Activated CD4-positive, CD25-positive, alpha-beta regulatory T cell treated with anti-CD3 and anti-CD28 coated beads, Interleukin-2, amount 50 U/mL, for 24 hours (primary cell): ENCODE data around the gene PSMD5.

ENCODE experiments used
- ATAC-seq, 2 donors: fragments of 150-1000 bp; cut with Tn5 transposase; one replicate each; pipeline ENCODE4 v1.10.0; 2021; ENCODE audit warnings: mild to moderate bottlenecking in 1 of 2, moderate library complexity in 1 of 2

The PSMD5 gene

GRCh38 chr9:120842685-120843485 lies at the start of gene PSMD5:
Gene PSMD5, minus strand, starts transcription at chr9:120842922. Its CDS starts 13 bp downstream, at chr9:120842909.
- ATAC-seq, result peak; percentile 80 to 89

GRCh38 chr9:120891884-120892747 lies 49.4 kb upstream of the PSMD5 start:
- peak; percentile 0 for ATAC-seq

GRCh38 chr9:120891245-120891883 lies 48.6 kb upstream of the PSMD5 start:
- ATAC-seq, result peak; percentile 47 to 55

DNA sequence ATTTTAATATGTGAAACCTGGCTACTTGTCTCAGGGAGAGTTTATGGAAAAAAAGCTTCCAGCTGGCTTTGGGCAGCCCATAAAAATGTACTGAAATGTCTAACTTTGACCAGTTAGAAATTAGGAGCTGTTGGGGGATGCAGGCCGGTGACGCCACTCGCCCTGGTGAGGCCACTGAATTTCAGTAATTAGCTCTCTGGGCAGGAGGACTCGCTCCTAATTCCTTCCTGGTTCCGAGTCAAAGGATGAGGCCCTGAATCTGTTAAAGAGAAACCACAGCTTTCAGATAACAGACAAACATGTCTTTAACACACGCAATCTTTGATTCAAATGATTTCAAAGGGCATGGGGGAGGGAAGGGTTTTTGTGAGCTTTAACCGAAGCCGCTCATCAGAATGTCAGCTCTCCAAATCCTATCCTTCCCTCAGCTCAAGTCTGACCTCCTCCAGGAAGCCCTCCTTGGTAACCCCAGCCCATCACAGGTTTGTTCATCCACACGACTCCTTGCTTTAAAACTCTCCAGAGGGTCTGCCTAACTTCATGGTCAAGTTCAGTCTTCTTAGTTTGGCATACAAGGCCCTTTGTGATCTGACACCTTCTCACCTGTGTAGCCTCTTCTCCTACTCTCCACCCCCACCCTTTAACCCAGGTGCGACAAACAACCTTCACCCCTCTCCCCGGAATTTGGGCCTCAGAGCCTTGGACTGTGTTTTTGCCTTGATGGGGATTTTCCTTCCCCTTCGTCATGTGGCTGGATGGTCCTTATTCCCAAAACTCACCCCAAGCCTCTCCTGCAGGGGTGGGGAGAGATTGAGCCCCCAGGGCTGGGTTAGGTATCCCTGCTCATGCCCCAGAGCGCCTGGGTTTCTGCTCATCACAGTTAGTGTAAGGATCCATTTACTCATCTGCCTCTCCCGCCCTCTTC lies 47.9 kb upstream of the PSMD5 start:
- ATAC-seq, result peak; percentile 6

- ATAC-seq, result no peak
These were observed 47.0 kb upstream of the PSMD5 start for GRCh38 chr9:120889606-120890271.

GRCh38 chr9:120888626-120889025 lies 45.9 kb upstream of the PSMD5 start:
- ATAC-seq, result no peak

DNA sequence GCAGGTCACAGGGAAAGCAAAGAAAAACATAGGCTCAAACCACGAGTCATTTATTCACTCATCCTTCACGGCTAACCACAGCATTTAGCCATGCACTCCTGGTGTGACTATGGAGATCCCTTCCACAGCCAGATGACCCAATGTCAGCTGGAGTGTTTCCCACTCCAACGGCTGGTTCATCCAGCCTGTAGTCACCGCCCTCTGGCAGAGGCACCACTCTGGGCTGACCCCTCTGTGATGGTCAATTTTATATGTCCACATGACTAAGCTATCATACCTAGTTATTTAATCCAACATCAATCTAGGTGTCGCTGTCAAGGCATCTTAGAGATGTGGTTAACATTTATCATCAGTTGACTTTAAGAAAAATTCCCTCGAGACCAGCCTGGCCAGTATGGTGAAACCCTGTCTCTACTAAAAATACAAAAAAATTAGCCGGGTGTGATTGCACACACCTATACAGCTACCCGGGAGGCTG lies 43.8 kb upstream of the PSMD5 start:
- no peak for ATAC-seq

DNA sequence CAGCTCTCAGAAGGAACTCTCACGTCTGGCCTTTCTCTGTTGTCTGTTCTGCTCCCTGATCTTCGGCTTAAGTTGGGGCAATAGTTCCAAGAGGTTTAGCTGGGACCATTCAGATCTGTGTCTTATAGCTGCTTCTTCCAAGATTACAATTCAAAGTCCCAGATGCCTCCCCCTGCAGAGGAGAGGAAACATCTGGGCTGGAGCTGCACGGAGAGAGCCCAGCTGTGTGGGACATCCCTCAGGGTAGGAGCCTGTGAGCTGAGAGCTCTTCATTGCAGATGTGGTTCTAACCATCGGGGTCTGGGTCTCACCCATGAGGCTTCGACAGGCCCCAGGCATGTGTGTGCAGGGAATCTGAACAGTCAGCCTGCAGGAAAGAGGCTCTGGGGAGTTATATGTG lies 43.2 kb upstream of the PSMD5 start:
- ATAC-seq, result no peak

DNA sequence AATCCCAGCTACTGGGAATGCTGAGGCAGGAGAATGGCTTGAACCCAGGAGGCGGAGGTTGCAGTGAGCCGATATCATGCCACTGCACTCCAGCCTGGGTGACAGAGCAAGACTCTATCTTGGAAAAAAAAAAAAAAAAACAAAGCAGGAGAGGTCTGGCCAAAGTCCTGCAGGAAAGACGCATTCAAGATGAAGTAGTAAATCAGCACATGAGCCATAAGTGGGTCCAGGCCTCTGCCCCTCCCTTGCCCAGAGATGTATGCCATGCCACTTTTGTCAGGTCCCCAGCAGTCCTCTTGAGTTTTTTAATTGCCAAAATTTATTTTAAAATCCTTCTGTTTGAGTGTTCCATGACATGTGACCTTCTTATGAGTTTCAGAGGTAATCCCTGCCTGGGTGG lies 42.7 kb upstream of the PSMD5 start:
- ATAC-seq, result no peak

GRCh38 chr9:120883608-120883996 lies 40.9 kb upstream of the PSMD5 start:
- ATAC-seq, result no peak

DNA sequence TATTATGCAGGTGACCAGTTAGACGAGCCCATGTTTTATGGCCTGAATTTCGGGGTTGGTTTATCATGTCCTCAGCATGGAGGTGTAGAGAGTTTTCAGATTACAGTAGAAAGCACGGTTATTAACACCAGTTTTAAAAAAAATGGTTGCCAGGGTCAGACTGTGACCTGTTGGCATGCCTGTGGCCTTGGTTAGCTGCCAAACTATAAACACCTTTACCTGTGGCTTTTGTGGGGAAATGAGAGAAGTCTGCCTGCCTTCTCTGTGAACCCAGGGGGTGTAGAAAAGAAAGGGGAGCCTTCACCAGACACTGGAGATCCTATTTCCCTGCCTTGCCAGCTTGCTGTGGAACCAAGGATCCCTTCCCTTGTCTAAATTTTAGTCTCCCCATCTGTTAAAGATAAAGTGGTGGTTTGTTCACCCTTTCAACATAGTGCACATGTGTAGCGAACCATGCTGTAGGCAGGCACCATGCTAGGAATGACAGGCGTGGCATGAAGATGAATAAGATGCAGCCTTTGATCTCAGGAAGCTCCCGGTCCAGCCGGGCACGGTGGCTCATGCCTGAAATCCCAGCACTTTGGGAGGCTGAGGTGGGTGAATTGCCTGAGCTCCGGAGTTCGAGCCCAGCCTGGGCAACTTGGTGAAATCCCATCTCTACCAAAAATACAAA lies 40.3 kb upstream of the PSMD5 start:
- no peak for ATAC-seq

DNA sequence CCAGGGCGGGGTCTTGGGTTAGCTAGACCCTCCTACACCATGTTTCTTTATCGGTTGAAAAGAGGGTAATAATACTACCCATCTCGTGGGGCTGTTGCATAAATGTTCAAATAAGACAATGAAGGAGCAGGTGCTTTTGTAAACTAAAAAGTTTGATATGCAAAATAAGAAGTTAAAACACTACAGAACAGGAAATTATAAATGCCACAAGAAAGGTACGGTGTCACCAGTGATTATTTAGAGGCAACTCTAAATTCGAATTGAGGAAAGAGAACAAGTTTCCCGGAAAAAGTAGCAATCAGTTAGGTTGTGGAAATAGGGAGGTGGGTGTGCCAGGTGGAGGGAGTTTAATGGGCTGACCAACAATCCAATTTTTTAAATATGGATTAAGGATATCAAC lies 36.7 kb upstream of the PSMD5 start:
- no peak for ATAC-seq

DNA sequence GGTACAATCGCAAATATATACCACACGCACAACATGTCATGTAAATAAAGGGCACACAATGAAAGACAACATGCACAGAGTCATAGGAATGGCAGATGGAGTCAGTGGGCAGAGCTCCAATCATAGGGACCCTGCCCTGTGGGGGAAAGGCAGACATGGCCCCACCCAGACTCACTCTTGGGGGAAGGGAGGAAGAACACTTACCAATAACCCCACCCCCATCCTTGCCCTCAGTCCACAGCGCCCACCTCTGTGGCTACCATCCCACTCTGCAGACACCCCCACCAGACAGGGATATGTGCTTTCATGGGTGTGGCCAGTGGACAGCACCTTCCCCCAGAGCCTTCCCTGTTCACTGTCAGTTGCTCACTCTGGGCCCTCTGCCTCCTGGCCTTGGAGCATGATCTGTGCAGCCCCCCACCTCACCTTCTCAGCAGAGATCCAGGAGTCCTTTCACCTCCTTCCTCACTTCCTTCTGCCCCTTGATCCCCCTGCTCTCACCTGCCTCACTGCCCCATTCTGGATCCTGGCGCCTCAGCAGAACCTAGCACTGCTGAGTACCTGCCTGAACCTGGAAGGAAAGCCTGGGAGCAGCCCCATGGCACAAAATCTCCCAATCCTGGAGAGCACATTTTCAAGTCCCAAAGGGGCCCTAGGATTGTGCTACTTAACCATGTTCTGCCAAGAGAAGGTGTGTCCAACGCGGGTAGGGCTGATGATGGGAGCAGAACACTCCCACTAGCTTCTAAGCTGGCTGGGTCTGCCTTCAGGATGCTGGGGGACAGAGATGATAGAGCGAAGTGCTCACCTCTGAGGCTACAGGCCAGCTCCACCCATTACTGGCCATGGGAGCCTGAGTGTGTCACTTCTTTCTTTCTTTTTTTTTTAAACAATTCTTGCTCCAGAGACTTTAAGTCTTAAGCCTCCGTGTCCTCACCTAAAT lies 35.7 kb upstream of the PSMD5 start:
- ATAC-seq, result no peak

DNA sequence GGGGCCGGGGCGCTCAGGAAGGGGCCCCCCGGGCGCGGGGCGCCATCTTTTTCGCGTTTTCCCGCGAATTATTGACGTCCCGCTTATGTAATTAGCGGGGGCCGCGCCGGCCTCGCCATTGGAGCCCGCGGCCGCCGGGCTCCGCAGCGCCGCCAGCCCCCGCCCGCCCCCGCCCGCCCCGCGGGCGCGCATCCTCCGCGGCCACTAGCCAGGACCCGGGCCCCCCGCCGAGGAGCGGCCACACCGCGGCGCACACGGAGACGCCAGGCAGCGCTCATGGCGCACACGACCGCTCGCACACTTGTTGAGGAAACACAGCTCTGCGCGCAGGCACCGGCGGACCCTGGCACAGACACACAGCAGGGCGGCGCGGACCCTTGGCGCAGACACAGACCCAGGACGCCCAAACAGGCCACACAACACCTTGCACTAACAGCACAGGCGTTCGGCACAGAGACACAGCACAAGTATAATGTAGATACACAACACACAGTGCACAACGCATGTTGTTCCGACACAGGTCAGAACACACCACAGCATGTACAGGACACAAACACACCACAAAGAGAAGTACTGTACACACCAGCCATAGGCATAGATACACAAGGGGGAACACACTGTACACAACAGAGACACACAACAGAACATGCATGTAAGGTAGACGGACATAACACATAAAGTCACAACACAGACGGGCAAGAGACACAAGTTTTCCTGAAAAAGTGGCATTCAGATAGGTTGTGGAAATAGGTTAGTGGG lies 34.7 kb upstream of the PSMD5 start:
- peak; percentile 29 to 48 for ATAC-seq

GRCh38 chr9:120876842-120877240 lies 34.1 kb upstream of the PSMD5 start, which contains the start of gene PHF19:
Gene PHF19, minus strand, starts transcription at chr9:120877188. Its CDS starts 2,447 bp downstream, at chr9:120874741.
- peak; percentile 7 to 28 for ATAC-seq

DNA sequence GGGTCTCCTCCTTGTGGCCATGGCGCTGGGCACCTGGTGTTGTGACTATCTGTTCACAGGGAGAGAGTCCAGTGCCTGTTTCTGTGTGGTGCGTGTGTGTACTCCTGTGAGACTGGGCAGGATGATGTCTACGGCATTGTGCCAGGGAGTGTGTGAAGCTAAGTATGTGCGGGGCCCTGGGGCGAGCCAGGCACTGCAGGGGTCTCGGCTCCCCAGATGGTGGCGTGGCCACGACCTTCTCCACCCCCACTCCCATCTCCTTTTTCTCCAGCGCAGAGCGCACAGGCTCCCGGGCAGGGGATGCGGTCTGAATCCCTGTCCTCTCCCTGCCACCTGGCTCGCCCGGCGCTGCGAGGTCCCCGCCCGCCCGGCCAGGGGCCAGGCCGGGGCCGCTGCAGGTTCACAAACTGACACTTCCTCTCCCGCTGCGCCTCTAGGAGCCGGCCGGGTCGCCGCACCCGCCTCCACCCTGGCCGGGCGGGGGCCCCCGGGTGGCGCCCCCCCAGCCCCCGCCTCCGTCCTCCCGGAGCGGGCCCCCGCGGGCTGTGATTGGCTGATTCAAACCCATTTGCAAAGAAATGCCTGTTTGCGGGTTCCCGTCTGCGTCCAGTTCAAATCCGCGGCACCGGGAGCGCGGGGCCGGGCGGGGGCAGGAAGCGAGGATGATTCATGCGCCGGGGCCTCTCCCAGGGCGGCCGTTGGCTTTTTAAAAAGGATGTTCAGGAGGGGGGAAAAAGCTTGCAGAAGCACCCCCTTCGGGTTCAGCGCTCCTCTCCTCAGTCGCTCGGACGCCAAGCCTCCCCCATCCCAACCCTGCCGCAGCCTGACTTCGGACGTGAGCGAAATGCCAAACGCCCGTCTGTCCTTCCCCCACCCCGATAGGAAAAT lies 33.5 kb upstream of the PSMD5 start:
- ATAC-seq, result peak; percentile 43 to 51

DNA sequence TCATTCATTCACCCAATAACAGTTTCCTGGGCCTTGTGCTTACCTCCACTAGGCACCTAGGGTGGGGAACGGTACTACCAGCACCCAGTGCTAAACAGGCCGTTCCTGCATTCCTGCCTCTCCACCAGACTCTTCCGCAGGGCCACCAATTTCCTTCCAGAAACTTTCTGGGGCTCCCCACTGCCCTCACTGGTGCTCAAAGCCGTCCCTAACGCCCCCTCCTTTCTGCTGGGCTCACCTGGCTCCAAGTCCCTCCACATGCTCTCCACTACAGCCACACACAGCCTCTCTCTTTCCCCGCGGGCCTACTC lies 32.9 kb upstream of the PSMD5 start:
- ATAC-seq, result no peak

DNA sequence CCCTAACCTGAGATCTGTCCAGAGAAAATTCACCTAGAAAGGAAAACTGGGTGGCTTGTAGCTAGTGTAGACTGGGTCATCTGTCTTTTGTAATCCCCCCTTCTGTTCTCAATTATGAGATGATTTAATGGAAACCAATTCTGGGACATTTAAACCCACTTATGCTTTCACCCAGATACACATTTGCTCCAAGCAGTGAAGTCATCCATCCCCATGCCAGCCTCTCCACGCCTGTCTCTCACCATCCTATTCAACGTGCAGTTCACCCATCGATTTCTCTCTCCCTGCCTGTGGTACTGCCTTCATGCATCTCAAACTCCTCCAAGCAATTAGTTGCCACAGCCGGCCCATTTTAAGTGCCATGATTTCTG lies 32.5 kb upstream of the PSMD5 start:
- no peak for ATAC-seq
